Measurements from ENCODE around the gene SPG7. TPM values are rescaled to one million over a fixed set of nuclear protein-coding genes. Genes with fewer than 3 reads are reported as not detected.
A peak's percentile ranks its signal among the peaks of the same experiment; 100 is the strongest.

Gene SPG7
- total RNA-seq, 6 experiments from 2014 or later = 44.0 to 70.5 (median 57.0) TPM

GRCh38 chr16:89478576-89479221 is 29.5 kb upstream of the SPG7 start:
- H3K4me3 ChIP-seq = no peak overlapping the region
- DNase-seq (no peak), ATAC-seq (peak in 2 of 4 donors; percentile 52 to 78)
- peaks cover 0 to 46% (median 15%) of the 10 kb centered on the region in 4 donors for H3K4me1 ChIP-seq
- H3K27ac ChIP-seq = no peak overlapping the region
- H3K9me3 ChIP-seq = no peaks in the 10 kb centered on the region
- H3K36me3 ChIP-seq = no peaks in the 10 kb centered on the region
- intact Hi-C loops (cut with DNase I) = no loop called here
- no peaks in the 10 kb centered on the region for H3K27me3 ChIP-seq
- WGBS (ENCODE audit: insufficient coverage, low coverage, low lambda C conversion rate, missing lambda C conversion rate) = 62% methylated on average over 7 of the region's 14 CpGs
- TF ChIP-seq CTCF (IDR thresholded peaks at IDR 0.05) (no peak), POLR2A (IDR thresholded peaks at IDR 0.05) (no peak)

DNA sequence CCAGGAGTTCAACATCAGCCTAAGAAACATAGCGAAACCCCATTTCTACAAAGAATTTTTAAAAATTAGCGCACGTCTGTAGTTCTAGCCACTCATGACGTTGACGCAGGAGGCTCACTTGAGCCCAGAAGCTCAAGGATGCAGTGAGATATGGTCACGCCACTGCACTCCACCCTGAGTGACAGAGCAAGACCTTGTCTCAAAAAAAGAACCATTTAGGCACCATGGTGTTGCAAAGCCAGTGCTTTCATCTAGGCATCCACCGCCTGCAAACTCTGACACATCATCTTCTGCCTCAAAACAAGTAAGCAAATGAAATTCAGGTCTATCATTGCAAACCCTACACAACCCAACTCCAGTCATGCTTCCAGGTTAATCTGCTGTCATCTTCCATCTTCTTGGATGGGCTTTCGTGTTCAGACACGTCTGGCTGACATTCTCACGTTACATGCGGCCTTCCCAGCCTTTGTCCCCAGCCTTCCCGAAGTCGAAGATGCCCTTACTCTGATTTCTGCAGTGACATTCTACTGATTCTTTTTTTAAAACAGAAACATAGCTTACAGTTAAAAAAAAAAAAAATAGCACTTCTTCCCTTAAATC is 26.7 kb upstream of the SPG7 start:
- Histone ChIP-seq H3K27ac (no peak overlapping the region), H3K4me3 (no peak overlapping the region), H3K27me3 (no peaks in the 10 kb centered on the region), H3K4me1 (peaks cover 0 to 62% (median 25%) of the 10 kb centered on the region in 4 donors), H3K9me3 (no peaks in the 10 kb centered on the region), H3K36me3 (no peaks in the 10 kb centered on the region)
- ATAC-seq (no peak), DNase-seq (no peak)
- WGBS (ENCODE audit: insufficient coverage, low coverage, low lambda C conversion rate, missing lambda C conversion rate) = 89% methylated on average over 11 of the region's 13 CpGs
- TF ChIP-seq CTCF (IDR thresholded peaks at IDR 0.05) = no peak
- intact Hi-C loops (cut with DNase I) = loop anchor here in 1 of 2 donors (10.0 kb wide), 1 partner anchor 47 kb away; no protein-coding TSS in a partner anchor

DNA sequence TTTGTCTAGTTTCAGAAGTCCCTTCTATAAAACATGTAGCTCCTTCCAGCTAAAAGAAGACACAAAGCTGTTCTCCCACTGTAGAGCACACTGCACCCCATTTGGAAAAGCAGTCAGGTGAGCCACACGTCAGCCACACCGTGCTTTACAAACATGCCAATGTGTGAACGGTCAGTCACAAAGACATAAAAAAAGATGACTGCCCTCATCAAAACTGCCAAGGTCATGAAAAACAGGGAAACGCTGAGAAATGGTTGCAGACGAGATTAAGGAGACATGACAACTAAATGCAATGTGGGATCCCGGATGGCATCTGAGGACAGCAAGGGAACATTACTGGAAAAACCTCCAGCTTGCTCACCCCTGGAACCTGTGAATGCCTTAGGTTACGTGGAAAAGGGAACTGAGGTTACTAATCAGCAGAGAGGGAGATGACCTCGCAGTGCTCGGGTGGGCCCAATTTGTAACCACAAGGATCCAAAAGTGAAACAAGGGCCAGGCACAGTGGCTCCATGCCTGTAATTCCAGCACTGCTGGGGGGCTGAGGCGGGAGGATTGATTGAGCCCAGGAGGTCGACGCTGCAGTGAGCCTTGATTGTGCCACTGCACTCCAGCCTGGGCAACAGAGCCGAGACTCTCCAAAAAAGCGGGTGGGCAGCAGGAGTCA is 25.9 kb upstream of the SPG7 start:
- no peak for DNase-seq
- peaks cover 0 to 67% (median 23%) of the 10 kb centered on the region in 4 donors for H3K4me1 ChIP-seq
- no peaks in the 10 kb centered on the region for H3K27me3 ChIP-seq
- no peak for TF ChIP-seq CTCF (IDR thresholded peaks at IDR 0.05)
- no peak for TF ChIP-seq POLR2A (IDR thresholded peaks at IDR 0.05)
- no peaks in the 10 kb centered on the region for H3K36me3 ChIP-seq
- 66% methylated on average over 14 of the region's 14 CpGs for WGBS (ENCODE audit: insufficient coverage, low coverage, low lambda C conversion rate, missing lambda C conversion rate)
- ATAC-seq = peak in 2 of 4 donors; percentile 8 to 23
- no peaks in the 10 kb centered on the region for H3K9me3 ChIP-seq
- no peak overlapping the region for H3K27ac ChIP-seq
- intact Hi-C loops (cut with DNase I) = loop anchor here in 1 of 2 donors (10.0 kb wide), 1 partner anchor 47 kb away; no protein-coding TSS in a partner anchor
- H3K4me3 ChIP-seq = no peak overlapping the region

GRCh38 chr16:89482817-89483205 is 25.4 kb upstream of the SPG7 start:
- no peaks in the 10 kb centered on the region for H3K36me3 ChIP-seq
- TF ChIP-seq POLR2A (IDR thresholded peaks at IDR 0.05) = no peak
- 72% methylated on average over 3 of the region's 5 CpGs for WGBS (ENCODE audit: insufficient coverage, low coverage, low lambda C conversion rate, missing lambda C conversion rate)
- H3K9me3 ChIP-seq = no peaks in the 10 kb centered on the region
- no peaks in the 10 kb centered on the region for H3K27me3 ChIP-seq
- H3K4me1 ChIP-seq = peaks cover 0 to 68% (median 23%) of the 10 kb centered on the region in 4 donors
- intact Hi-C loops (cut with DNase I) = loop anchor here in 1 of 2 donors (10.0 kb wide), 1 partner anchor 48 kb away; no protein-coding TSS in a partner anchor
- DNase-seq (no peak), ATAC-seq (no peak)
- H3K27ac ChIP-seq = no peak overlapping the region
- H3K4me3 ChIP-seq = no peak overlapping the region

Measured in right lobe of liver (tissue), 6 donors.